GM21786 (cell line): ENCODE results near the gene MYO5B.

Experiments
- ATAC-seq: cut with Tn5 transposase; IDR thresholded peaks from one replicate; pipeline ENCODE4 v1.9.1; 2021; ENCODE audit not compliant: unreplicated experiment

Gene MYO5B

GRCh38 chr18:50022985-50023384 lies 172.0 kb downstream of the MYO5B start:
- no peak for ATAC-seq

DNA sequence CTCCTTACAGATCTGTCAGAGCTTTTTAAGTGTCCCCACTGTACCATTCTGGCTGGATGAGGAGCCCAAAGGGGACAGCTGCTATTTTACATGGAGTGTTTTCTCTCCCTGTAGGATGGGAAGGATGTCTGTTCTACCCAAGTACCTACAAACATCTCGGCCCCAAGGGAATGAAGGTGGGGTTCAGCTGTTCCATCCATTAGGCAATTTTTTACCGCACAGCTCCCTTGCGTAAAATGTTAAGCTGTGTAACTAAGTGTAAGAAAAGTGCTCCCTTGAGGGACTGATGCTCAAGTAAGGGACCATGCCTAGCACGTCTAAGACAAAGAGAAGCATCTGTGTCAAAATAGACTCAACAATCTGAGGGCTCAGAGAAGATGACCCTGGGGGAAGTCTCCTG lies 180.3 kb downstream of the MYO5B start:
- ATAC-seq, result no peak

DNA sequence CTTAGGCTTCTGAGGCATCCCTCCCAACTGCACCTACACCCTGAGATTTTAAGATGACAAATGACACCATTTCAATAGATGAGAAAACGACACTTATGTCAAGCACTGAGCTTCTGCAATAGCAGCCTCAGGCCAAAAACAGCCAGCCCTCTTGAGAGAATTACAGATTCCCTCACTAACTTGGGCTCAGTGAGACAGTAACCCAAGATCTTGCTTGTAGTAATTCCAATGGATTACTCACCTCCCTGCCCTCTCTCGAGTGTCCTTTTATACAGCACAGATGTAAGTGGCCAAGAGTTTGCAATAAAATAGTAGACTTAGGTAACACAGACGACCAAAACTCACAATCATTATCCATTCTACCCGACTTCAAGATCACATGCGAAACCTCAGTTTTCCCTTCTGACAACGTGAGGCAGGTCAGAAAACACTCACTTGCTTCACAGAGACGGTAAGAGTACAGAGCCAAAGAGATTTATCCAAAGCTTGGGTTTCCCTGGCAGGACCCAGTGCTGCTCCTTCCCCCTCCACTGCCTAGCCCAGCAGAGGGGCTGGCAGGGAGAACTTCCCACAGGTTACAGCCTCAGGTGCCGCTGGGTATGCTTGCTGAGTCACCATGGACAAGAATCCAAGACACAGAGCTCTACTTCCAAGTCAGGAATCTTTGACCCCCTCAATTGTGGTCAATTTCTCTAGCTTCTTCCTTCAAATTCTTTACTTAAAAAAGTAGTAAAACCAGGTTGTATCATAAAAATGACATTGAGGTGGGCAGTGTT lies 181.4 kb downstream of the MYO5B start:
- ATAC-seq, result no peak

DNA sequence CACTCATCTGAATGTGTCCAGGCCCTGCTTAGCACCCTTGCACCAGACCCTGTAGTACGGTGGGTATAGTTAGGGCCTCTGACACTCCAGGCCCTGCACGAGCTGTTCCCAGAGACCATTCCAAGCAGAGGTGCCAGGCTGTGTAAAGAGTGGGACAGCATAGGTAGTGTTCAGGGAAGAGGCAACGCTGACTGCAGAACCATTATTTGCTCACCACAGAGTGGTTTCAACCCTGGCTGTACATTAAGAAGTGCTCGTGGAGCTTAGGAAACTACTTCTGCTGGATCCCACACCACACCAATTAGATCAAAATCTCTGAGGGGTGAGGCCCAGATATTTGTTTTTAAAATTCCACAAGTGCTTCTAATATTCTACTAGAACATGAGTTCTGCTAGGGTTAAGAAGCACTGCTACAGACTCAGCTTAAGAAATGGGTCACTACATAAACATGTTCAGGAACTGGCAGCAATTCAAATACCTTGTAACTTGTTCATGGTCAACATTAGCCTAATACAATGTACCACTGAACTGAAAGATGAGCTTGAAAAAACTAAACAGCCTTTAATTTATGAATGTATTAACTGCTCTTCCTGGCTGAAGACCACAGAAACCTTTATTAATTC lies 183.0 kb downstream of the MYO5B start:
- no peak for ATAC-seq

DNA sequence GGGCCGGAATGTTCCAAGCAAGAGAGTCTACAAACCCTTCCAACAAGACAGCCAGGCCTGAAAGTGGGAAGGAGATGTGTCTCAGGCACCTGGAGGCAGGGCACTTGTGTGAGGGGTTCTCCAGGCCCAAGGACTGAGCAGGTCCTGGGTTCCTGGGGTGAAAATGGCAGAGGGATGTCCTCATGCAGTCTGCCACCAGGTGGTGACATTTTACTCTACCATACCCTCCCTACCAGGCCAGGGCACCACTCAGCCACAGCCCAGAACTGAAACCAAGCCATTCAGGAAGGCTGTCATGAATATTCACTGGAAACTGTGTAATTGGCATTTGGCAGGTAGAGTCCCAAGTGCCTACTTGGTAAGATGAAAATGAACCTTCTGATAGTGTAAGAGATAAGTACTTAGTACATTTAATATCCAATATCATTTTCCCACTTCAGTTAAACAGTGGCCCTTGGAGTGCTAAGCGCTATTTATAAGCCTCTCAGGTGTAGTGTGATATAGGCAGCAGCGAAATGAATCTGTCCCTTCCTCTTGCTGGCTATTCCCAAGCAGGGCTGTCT lies 185.1 kb downstream of the MYO5B start:
- peak; percentile 83 for ATAC-seq

GRCh38 chr18:50008306-50008705 lies 186.6 kb downstream of the MYO5B start:
- no peak for ATAC-seq

- ATAC-seq, result no peak
Measured at GRCh38 chr18:50006470-50007046, 188.4 kb downstream of the MYO5B start.

GRCh38 chr18:50004013-50004412 lies 190.9 kb downstream of the MYO5B start:
- no peak for ATAC-seq

DNA sequence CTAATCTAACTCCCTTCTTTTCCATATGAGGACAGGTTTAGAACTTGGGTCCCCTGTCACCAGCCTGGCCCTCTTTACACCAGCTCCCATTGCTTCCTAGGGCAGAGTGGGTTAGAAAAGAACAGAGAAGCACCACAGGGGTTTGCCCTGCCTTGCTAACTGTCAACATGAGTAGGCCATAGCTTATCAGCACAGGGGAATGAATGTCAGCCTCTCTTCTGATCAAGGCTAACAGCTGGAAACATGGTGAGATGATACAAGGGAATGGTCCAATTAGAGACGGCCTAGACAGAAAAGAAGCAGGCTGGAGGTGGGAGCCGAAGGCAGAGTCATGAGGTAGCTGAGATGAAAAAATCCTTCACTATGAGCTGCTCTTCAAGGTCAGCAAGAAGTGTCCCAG lies 192.2 kb downstream of the MYO5B start:
- ATAC-seq, result no peak

DNA sequence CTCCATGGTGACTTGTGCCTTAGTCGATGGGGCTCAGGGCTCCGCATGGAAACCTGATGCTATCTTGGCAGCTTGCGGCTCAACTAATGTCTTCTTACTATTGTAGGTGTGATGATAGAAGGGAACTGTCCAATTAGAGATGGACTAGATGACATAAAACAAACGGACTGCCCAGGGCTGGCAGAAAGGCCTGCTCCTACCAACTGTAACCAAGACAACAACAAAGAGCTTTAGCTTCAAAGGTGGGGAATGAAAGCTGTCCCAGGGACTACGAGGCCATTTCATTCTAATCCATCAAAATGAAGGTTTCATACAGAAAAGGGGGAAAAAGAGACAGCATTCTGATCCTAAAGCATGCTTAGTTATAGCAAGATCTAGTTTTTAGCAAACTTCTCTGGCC lies 194.7 kb downstream of the MYO5B start:
- no peak for ATAC-seq

- no peak for ATAC-seq
Measured at GRCh38 chr18:49999128-49999527, 195.8 kb downstream of the MYO5B start.

DNA sequence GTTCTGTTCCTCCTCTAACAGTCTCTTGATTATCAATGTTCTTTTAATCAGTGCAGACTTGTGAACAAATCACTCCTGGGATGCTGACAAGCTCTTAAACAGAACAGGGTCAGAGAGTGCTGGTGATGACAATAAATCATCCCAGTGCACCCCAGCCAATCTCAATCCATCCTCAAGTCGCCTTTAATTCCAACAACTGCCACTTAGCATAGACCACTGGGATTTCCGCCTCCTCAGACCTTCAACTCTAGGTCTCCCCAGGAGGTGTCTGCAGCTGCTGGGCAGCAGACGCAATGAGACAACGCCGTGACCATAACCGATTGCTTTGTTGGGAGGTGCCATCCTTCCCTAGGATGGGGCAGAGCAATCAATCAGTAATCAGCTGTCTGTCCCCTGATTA lies 197.4 kb downstream of the MYO5B start:
- ATAC-seq, result no peak

- no peak for ATAC-seq
Measured at GRCh38 chr18:49994410-49994809, 200.5 kb downstream of the MYO5B start.

GRCh38 chr18:49993299-49993698 lies 201.6 kb downstream of the MYO5B start:
- ATAC-seq, result no peak

DNA sequence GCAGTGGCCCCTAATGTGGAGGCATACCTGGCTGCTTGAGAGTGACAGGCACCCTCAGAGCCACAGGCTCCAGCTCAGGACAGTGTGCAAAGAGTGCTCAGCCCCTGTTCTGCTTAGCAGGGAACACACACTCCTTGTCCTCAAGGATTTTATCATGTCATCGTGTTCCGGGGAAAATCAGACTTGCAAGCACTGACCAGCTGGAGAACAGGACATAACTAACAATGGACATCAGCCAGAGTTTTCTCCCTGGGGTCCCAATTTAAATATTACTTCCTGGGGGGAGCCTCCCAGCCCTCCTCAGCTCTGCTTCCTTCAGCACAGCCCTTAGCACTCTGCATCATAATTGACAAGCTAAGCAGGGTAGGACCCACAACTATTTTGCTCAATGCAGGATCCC lies 206.2 kb downstream of the MYO5B start:
- ATAC-seq, result no peak

DNA sequence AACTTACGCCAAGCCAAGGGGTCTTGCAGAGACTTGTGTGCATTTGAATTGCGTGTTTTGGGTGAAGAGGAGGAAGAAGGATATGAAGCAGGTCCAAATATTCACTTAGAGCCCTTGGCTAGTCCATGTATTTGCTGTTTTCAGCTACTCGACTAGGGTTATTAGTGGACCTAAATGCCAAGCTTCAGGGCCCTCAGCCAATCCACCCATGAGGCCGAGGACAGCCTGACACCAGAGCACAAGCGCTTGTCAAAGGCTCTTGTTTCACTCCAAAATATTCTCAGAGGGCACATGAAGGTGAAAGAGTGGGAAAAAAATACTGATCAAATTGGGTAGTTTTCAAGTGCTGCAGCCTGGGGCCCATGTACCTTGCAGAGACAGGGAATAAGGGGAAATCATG lies 206.8 kb downstream of the MYO5B start:
- no peak for ATAC-seq

DNA sequence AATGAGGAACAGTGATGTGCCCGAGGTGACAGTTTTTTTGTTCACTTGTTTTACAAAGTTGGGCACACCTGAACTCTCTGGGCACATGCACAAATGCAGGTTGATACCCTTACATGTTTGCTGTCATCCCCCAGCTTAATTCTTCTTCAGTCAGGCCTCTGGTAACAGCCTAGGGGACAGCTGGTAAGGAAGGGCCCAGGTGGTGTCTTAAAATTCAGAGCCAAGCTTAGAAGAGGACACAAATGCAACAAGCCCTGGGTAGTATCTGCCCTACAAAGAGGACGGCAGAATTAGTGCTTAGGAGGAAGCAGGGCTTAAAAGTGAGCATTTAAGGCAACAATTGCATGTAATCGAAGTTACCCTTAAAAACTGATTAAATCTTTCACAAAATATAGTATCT lies 209.7 kb downstream of the MYO5B start:
- ATAC-seq, result no peak

DNA sequence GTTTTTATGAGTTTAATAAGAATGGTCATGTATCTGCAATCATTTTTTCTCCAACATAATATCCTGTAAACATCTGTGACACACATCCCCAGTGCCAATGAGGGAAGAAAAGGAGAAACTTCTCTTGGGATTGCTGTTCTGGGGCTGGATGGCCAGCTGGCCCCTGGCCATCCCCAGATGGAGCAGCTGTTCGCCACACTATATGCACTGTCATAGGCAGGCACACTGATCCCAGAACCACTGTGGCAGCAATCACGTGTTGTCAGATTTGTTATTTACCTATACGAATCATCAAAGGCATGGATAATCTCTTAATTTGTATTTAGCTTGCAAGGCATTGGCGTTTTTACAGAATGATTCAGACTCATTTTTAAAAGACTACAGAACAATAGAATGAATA lies 214.1 kb downstream of the MYO5B start:
- no peak for ATAC-seq

GRCh38 chr18:49976795-49977560 lies 218.0 kb downstream of the MYO5B start:
- ATAC-seq, result no peak

GRCh38 chr18:49976001-49976400 lies 218.9 kb downstream of the MYO5B start:
- ATAC-seq, result no peak

- no peak for ATAC-seq
Measured at GRCh38 chr18:49974079-49974478, 220.9 kb downstream of the MYO5B start.
